ENCODE data around the gene EPHA3.

The EPHA3 gene

GRCh38 chr3:89256395-89256794, 149.0 kb downstream of the EPHA3 start:
- Histone ChIP-seq H3K27ac (ENCODE audit: poor library complexity, severe bottlenecking) (no peak overlapping the region), H3K27me3 (ENCODE audit: insufficient read depth, poor library complexity, severe bottlenecking) (no peaks in the 10 kb centered on the region), H3K36me3 (ENCODE audit: low read depth) (no peaks in the 10 kb centered on the region), H3K4me1 (ENCODE audit: insufficient read depth, poor library complexity, severe bottlenecking) (no peaks in the 10 kb centered on the region), H3K9me3 (ENCODE audit: severe bottlenecking) (no peaks in the 10 kb centered on the region), H3K4me3 (ENCODE audit: severe bottlenecking) (no peak overlapping the region)
- no peak for TF ChIP-seq CTCF (IDR thresholded peaks at IDR 0.05; ENCODE audit: poor library complexity, severe bottlenecking)
- ATAC-seq (ENCODE audit: low read depth) = no peak
- DNase-seq (ENCODE audit: low spot score) = no peak

- H3K36me3 ChIP-seq (ENCODE audit: low read depth) = no peaks in the 10 kb centered on the region
- no peak overlapping the region for H3K27ac ChIP-seq (ENCODE audit: poor library complexity, severe bottlenecking)
- no peaks in the 10 kb centered on the region for H3K4me1 ChIP-seq (ENCODE audit: insufficient read depth, poor library complexity, severe bottlenecking)
- ATAC-seq (ENCODE audit: low read depth) = no peak
- no peaks in the 10 kb centered on the region for H3K27me3 ChIP-seq (ENCODE audit: insufficient read depth, poor library complexity, severe bottlenecking)
- H3K9me3 ChIP-seq (ENCODE audit: severe bottlenecking) = no peaks in the 10 kb centered on the region
- TF ChIP-seq CTCF (IDR thresholded peaks at IDR 0.05; ENCODE audit: poor library complexity, severe bottlenecking) = no peak
- no peak for DNase-seq (ENCODE audit: low spot score)
- no peak overlapping the region for H3K4me3 ChIP-seq (ENCODE audit: severe bottlenecking)
These were observed 149.5 kb downstream of the EPHA3 start for GRCh38 chr3:89256882-89257281.

- H3K27me3 ChIP-seq (ENCODE audit: insufficient read depth, poor library complexity, severe bottlenecking) = no peaks in the 10 kb centered on the region
- no peaks in the 10 kb centered on the region for H3K36me3 ChIP-seq (ENCODE audit: low read depth)
- TF ChIP-seq CTCF (IDR thresholded peaks at IDR 0.05; ENCODE audit: poor library complexity, severe bottlenecking) = no peak
- H3K9me3 ChIP-seq (ENCODE audit: severe bottlenecking) = no peaks in the 10 kb centered on the region
- no peak for DNase-seq (ENCODE audit: low spot score)
- H3K4me1 ChIP-seq (ENCODE audit: insufficient read depth, poor library complexity, severe bottlenecking) = no peaks in the 10 kb centered on the region
- H3K4me3 ChIP-seq (ENCODE audit: severe bottlenecking) = no peak overlapping the region
- no peak for ATAC-seq (ENCODE audit: low read depth)
- H3K27ac ChIP-seq (ENCODE audit: poor library complexity, severe bottlenecking) = no peak overlapping the region
These were observed 153.3 kb downstream of the EPHA3 start for GRCh38 chr3:89260721-89261120.

GRCh38 chr3:89261673-89262072, 154.3 kb downstream of the EPHA3 start:
- no peaks in the 10 kb centered on the region for H3K9me3 ChIP-seq (ENCODE audit: severe bottlenecking)
- DNase-seq (ENCODE audit: low spot score) (no peak), ATAC-seq (ENCODE audit: low read depth) (no peak)
- H3K4me1 ChIP-seq (ENCODE audit: insufficient read depth, poor library complexity, severe bottlenecking) = no peaks in the 10 kb centered on the region
- no peak overlapping the region for H3K27ac ChIP-seq (ENCODE audit: poor library complexity, severe bottlenecking)
- no peak for TF ChIP-seq CTCF (IDR thresholded peaks at IDR 0.05; ENCODE audit: poor library complexity, severe bottlenecking)
- H3K36me3 ChIP-seq (ENCODE audit: low read depth) = no peaks in the 10 kb centered on the region
- no peak overlapping the region for H3K4me3 ChIP-seq (ENCODE audit: severe bottlenecking)
- no peaks in the 10 kb centered on the region for H3K27me3 ChIP-seq (ENCODE audit: insufficient read depth, poor library complexity, severe bottlenecking)

- Histone ChIP-seq H3K4me1 (ENCODE audit: insufficient read depth, poor library complexity, severe bottlenecking) (no peaks in the 10 kb centered on the region), H3K9me3 (ENCODE audit: severe bottlenecking) (no peaks in the 10 kb centered on the region), H3K36me3 (ENCODE audit: low read depth) (no peaks in the 10 kb centered on the region), H3K27me3 (ENCODE audit: insufficient read depth, poor library complexity, severe bottlenecking) (no peaks in the 10 kb centered on the region), H3K4me3 (ENCODE audit: severe bottlenecking) (no peak overlapping the region), H3K27ac (ENCODE audit: poor library complexity, severe bottlenecking) (no peak overlapping the region)
- no peak for ATAC-seq (ENCODE audit: low read depth)
- no peak for TF ChIP-seq CTCF (IDR thresholded peaks at IDR 0.05; ENCODE audit: poor library complexity, severe bottlenecking)
- no peak for DNase-seq (ENCODE audit: low spot score)
These were observed 155.0 kb downstream of the EPHA3 start for GRCh38 chr3:89262309-89262929.
